Activated B cell treated with CpG ODN at 0.5 μM for 24 hours (primary cell): Measurements from ENCODE around the gene CLK3. TPM values are rescaled to one million over a fixed set of nuclear protein-coding genes. Genes with fewer than 3 reads are reported as not detected.

Experiments
- ATAC-seq: fragments of 200-7000 bp; cut with Tn5 transposase; one replicate; pipeline ENCODE4 v1.10.0; 2021; ENCODE audit warnings: low read depth, mild to moderate bottlenecking, moderate library complexity
- CTCF ChIA-PET: fragments of 350-600 bp; sonication (Branson Sonifier 250); formaldehyde crosslinking; loops from one replicate; lab custom pipeline; 2021; ENCODE audit warnings: antibody characterized with exemption; lab: Charles Lee
- POLR2A ChIA-PET: fragments of 350-600 bp; sonication (Branson Sonifier 250); formaldehyde crosslinking; loops from one replicate; lab custom pipeline; 2021; ENCODE audit warnings: antibody characterized with exemption; lab: Charles Lee
- DNase-seq: peaks from one replicate; pipeline ENCODE4 v3.0.0; 2022
- H3K27ac Mint-ChIP-seq: one replicate; pipeline ENCODE4 v1.8.0; 2020; ENCODE audit warnings: mixed read lengths
- H3K27me3 Mint-ChIP-seq: one replicate; pipeline ENCODE4 v1.8.0; 2021; ENCODE audit warnings: mixed read lengths
- H3K36me3 Mint-ChIP-seq: one replicate; pipeline ENCODE4 v1.8.0; 2021; ENCODE audit warnings: low read depth, mixed read lengths
- H3K4me1 Mint-ChIP-seq: one replicate; pipeline ENCODE4 v1.8.0; 2021; ENCODE audit warnings: mixed read lengths
- H3K4me3 Mint-ChIP-seq: one replicate; pipeline ENCODE4 v1.8.0; 2020; ENCODE audit warnings: mild to moderate bottlenecking, mixed read lengths
- H3K9me3 Mint-ChIP-seq: one replicate; pipeline ENCODE4 v1.8.0; 2020; ENCODE audit warnings: mixed read lengths
- intact Hi-C: fragments of 100-400 bp; cut with micrococcal nuclease; formaldehyde crosslinking; loops from one replicate; pipeline ENCODE4 v1.15.1; 2024
- total RNA-seq: library from RNA; stranded (reverse); gene quantifications from 2 replicates; pipeline ENCODE4 v1.2.3, GENCODE V29; 2022
- TF ChIP-seq, protein P1 (sequence below): fragments of 200-600 bp; IDR thresholded peaks from one replicate; pipeline ENCODE4 v1.8.0; 2022; ENCODE audit warnings: antibody characterized with exemption, mild to moderate bottlenecking

CLK3 gene
- total RNA-seq, 1 donor from 2014 or later, result 116 TPM

DNA sequence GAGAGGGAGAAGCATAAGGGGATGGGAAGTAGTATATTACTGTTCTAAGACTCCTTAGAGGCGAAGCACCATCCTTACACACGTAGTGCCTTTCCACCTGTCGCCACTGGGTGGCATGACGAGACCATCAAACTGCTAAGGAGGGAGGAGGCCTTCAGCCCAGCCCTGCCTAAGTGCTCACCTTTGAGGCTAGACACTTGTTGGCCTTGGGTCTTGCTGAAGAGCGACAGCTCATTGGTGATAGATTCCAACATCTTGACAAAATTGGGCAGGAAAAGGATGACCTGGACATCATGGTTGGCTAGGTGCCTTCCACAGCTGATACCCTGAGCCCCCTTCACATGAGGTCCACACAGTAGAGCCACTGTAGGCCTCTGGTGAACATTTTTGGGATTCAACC, 19.6 kb downstream of the CLK3 start:
- Mint-ChIP-seq H3K4me1 (peaks cover 18% of the 10 kb centered on the region), H3K4me3 (no peak overlapping the region), H3K27ac (no peak overlapping the region), H3K36me3 (peaks cover 80% of the 10 kb centered on the region), H3K27me3 (no peaks in the 10 kb centered on the region), H3K9me3 (no peaks in the 10 kb centered on the region)
- DNase-seq (peak; percentile 61), ATAC-seq (peak; percentile 64)
- ChIA-PET CTCF (interaction anchor here (0.6 to 8.9 kb wide), 21 partner anchors 10 to 388 kb away, joined by 3 to 200 read pairs (median 4); partner anchors contain the start of genes CLK3, PPCDC and RPP25), POLR2A (no interaction called here)
- TF ChIP-seq, protein P1, sequence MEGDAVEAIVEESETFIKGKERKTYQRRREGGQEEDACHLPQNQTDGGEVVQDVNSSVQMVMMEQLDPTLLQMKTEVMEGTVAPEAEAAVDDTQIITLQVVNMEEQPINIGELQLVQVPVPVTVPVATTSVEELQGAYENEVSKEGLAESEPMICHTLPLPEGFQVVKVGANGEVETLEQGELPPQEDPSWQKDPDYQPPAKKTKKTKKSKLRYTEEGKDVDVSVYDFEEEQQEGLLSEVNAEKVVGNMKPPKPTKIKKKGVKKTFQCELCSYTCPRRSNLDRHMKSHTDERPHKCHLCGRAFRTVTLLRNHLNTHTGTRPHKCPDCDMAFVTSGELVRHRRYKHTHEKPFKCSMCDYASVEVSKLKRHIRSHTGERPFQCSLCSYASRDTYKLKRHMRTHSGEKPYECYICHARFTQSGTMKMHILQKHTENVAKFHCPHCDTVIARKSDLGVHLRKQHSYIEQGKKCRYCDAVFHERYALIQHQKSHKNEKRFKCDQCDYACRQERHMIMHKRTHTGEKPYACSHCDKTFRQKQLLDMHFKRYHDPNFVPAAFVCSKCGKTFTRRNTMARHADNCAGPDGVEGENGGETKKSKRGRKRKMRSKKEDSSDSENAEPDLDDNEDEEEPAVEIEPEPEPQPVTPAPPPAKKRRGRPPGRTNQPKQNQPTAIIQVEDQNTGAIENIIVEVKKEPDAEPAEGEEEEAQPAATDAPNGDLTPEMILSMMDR, result no peak
- intact Hi-C loops, result loop anchor here (1.0 to 2.0 kb wide), 6 partner anchors 134 to 315 kb away; partner anchors contain the start of gene ULK3

- intact Hi-C loops, result no loop called here
- ATAC-seq (no peak), DNase-seq (no peak)
- no peaks in the 10 kb centered on the region for H3K27me3 Mint-ChIP-seq
- POLR2A ChIA-PET, result interaction anchor here (0.6 kb wide), 1 partner anchor 354 kb away, joined by 3 read pairs; no protein-coding TSS in a partner anchor
- peaks cover 1% of the 10 kb centered on the region for H3K4me1 Mint-ChIP-seq
- peaks cover 87% of the 10 kb centered on the region for H3K36me3 Mint-ChIP-seq
- TF ChIP-seq, protein P1, result no peak
- H3K9me3 Mint-ChIP-seq, result no peaks in the 10 kb centered on the region
- no peak overlapping the region for H3K27ac Mint-ChIP-seq
- H3K4me3 Mint-ChIP-seq, result no peak overlapping the region
- CTCF ChIA-PET, result interaction anchor here (5.2 to 8.9 kb wide), 3 partner anchors 133 to 313 kb away, joined by 43 to 200 read pairs (median 77); no protein-coding TSS in a partner anchor
These were observed 21.3 kb downstream of the CLK3 start for GRCh38 chr15:74636984-74637383.

DNA sequence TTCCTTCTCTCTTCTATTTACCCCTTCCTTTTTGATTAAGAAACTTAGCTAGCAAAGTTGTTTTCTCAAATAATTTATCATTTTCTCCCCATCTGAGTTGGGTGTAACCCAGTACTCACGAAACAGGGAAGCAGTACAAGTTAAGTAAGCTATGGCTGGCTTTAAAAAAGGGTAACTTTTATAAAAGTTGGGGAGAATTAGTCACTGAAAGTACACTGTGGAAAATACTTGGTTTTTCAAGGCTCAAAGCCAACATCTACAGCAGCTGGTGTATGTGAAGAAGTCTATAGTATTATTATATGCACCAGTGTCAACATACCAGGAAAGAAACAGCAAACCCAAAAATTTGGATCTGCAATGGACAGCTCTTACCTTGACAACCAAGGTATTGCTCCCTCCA, 25.5 kb downstream of the CLK3 start:
- TF ChIP-seq, protein P1, result no peak
- ATAC-seq, result no peak
- peaks cover 72% of the 10 kb centered on the region for H3K36me3 Mint-ChIP-seq
- H3K9me3 Mint-ChIP-seq, result no peaks in the 10 kb centered on the region
- H3K4me1 Mint-ChIP-seq, result no peaks in the 10 kb centered on the region
- no peak for DNase-seq
- POLR2A ChIA-PET, result interaction anchor here (1.1 kb wide), 1 partner anchor 11 kb away, joined by 3 read pairs; no protein-coding TSS in a partner anchor
- CTCF ChIA-PET, result interaction anchor here (0.9 to 4.1 kb wide), 4 partner anchors 9 to 310 kb away, joined by 3 to 17 read pairs (median 7); no protein-coding TSS in a partner anchor
- no peaks in the 10 kb centered on the region for H3K27me3 Mint-ChIP-seq
- no peak overlapping the region for H3K27ac Mint-ChIP-seq
- H3K4me3 Mint-ChIP-seq, result no peak overlapping the region
- intact Hi-C loops, result no loop called here

DNA sequence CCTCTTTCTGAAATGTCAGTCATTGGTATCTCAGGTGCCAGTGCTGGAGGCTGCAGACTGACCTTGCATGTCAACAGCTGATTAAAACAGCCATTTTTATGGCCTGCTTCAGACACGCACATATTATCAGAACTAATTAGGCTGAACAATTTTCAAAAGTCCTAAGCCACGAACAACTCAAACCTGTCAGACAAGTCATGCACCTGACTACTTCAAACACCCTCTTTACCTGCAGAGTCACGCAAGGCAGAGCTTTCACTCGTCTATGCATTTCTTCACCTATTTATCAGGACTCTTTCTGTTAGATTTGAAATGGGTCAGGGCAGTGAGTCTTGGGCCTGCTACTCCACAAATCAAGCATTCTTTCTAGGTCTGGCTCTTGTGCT, 26.7 kb downstream of the CLK3 start:
- Mint-ChIP-seq H3K27ac (no peak overlapping the region), H3K36me3 (peaks cover 68% of the 10 kb centered on the region), H3K27me3 (no peaks in the 10 kb centered on the region), H3K9me3 (no peaks in the 10 kb centered on the region), H3K4me1 (no peaks in the 10 kb centered on the region), H3K4me3 (no peak overlapping the region)
- ChIA-PET POLR2A (interaction anchor here (1.1 kb wide), 1 partner anchor 12 kb away, joined by 3 read pairs; no protein-coding TSS in a partner anchor), CTCF (interaction anchor here (3.0 kb wide), 1 partner anchor 10 kb away, joined by 10 read pairs; no protein-coding TSS in a partner anchor)
- DNase-seq, result no peak
- ATAC-seq, result no peak
- intact Hi-C loops, result no loop called here
- TF ChIP-seq, protein P1, result no peak

DNA sequence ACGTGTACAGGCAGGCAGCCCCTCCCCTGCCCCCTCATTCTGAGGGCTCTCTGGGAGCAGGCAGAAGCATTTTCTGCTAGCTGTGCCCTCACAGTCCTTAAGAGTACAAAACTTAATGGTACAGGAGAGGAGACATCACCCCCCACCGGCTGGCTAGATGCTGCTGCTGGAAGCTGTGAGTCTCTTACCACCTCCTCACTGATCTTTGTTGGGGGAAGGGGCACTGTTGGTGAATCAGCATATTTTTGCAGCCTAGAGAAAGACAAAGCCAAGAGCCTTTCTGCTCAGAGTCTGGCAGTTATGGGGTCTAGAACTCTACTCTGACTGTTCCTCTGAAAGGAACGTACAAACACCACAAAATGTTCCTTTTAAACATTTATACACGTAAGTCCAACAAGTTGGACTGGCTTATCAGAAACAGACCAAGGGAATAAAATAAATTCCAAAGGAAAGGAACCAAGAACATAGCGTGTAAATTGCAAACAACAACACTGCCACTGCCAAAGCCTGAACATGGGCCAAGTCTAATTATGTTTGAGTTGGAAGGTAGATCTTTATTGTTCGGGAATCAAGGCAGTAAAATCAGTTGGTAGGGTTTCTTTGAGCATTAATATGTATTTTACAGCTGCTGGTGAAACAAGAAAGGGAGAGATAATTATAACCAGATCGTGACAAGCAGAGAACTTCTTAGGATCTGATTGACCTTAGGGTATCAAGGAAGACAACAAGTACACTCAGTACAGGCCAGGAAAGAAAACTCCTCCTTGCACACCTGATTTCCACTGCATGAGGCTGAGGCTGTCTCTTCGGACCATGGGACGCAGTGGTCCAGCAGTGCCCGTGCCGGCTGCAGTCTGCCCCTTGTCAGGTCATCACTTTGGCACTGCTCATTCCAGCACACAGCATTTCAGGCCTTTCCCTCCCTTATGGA, 27.4 kb downstream of the CLK3 start:
- intact Hi-C loops, result no loop called here
- Mint-ChIP-seq H3K27me3 (no peaks in the 10 kb centered on the region), H3K27ac (no peak overlapping the region), H3K4me1 (no peaks in the 10 kb centered on the region), H3K9me3 (no peaks in the 10 kb centered on the region), H3K4me3 (no peak overlapping the region), H3K36me3 (peaks cover 68% of the 10 kb centered on the region)
- POLR2A ChIA-PET, result no interaction called here
- TF ChIP-seq, protein P1, result no peak
- CTCF ChIA-PET, result no interaction called here
- ATAC-seq, result no peak
- DNase-seq, result no peak
